ENCODE data around the gene PDCD4. TPM values are rescaled to one million over a fixed set of nuclear protein-coding genes. Genes with fewer than 3 reads are reported as not detected.

Gene PDCD4
- total and polyA plus RNA-seq, 2 of the 13 experiments (the other 11 are each of a cell fraction or from before 2014, with no cell fraction given), result 22.8 to 56.2 TPM

GRCh38 chr10:110919349-110919931, 47.7 kb downstream of the PDCD4 start, which contains the start of gene SHOC2:
SHOC2 (plus strand) TSS chr10:110919604; CDS start chr10:110964359, 44,755 bp downstream.
- no TSS peak for BruUV-seq (replicated peaks)
- Histone ChIP-seq H3K9ac (ENCODE audit: insufficient read depth, low read depth, low read length) (peak within 1 kb of the TSS; percentile 90), H3K4me3 (replicated peaks in 1 of 3; ENCODE audit: insufficient read depth in 1 of 3, low read depth in 2 of 3, low read length in 3 of 3) (peak within 1 kb of the TSS; percentile 83 to 93 (median 89)), H4K20me1 (ENCODE audit: insufficient read depth, low read length) (no peaks in the 10 kb centered on the region), H3K4me1 (ENCODE audit: insufficient read depth, low read length) (peaks cover 49% of the 10 kb centered on the region), H3K27ac (ENCODE audit: extremely low read length, insufficient read depth, low read length) (peak within 1 kb of the TSS; percentile 97), H2AFZ (ENCODE audit: low read length) (peak within 1 kb of the TSS; percentile 73), H3K9me3 (ENCODE audit: low read length) (no peaks in the 10 kb centered on the region), H3K79me2 (ENCODE audit: insufficient read depth, low read length) (peaks cover 51% of the 10 kb centered on the region), H3K27me3 (ENCODE audit: control insufficient read depth in 1 of 2, insufficient read depth in 2 of 2, low read length in 2 of 2) (no peaks in the 10 kb centered on the region; a peak in 1 of 5 replicates), H3K36me3 (replicated peaks in 1 of 2; ENCODE audit: control insufficient read depth in 1 of 2, insufficient read depth in 2 of 2, low read length in 2 of 2) (no peaks in the 10 kb centered on the region), H3K4me2 (ENCODE audit: low read depth, low read length) (peak within 1 kb of the TSS; percentile 78)
- ChIA-PET CTCF (ENCODE audit: low intra/inter-chr PET ratio, low total read pairs) (interaction anchor here (1.2 kb wide), 1 partner anchor 173 kb away, joined by 4 read pairs; no protein-coding TSS in a partner anchor), POLR2A (interaction anchor here (0.7 to 2.1 kb wide), 19 partner anchors 7 to 179 kb away, joined by 3 to 24 read pairs (median 6); partner anchors contain the start of gene PDCD4)
- in situ Hi-C loops (cut with HindIII; ENCODE audit: extremely low pct_ligation_motif_present, low pct_unique_long_range_greater_than_20kb) (no loop called here), intact Hi-C loops (cut with micrococcal nuclease; ENCODE audit: unreplicated experiment) (no loop called here)
- WGBS (ENCODE audit: low lambda C conversion rate), result 3% methylated on average over 6 of the region's 61 CpGs
- ATAC-seq (peak; percentile 63), FAIRE-seq (no peak), DNase-seq (ENCODE audit: low spot score) (no peak)
- no peak for TF ChIP-seq ZNF362 (CRISPR knock-in tag; IDR thresholded peaks at IDR 0.05; ENCODE audit: borderline replicate concordance)
- TF ChIP-seq MYC (CRISPR knock-in tag; IDR thresholded peaks at IDR 0.05; ENCODE audit: borderline replicate concordance), result no peak
- no peak for TF ChIP-seq REL (CRISPR knock-in tag; conservative IDR thresholded peaks at IDR 0.05)
- TF ChIP-seq ZBTB8A (CRISPR knock-in tag; IDR thresholded peaks at IDR 0.05; ENCODE audit: borderline replicate concordance, low read depth), result no peak
- TF ChIP-seq ZNF674 (CRISPR knock-in tag; IDR thresholded peaks at IDR 0.05; ENCODE audit: low read depth), result no peak
- TF ChIP-seq ZNF660 (CRISPR knock-in tag; IDR thresholded peaks at IDR 0.05; ENCODE audit: borderline replicate concordance, low read depth), result no peak
- TF ChIP-seq ZNF20 (CRISPR knock-in tag; IDR thresholded peaks at IDR 0.05), result no peak
- TF ChIP-seq ZNF234 (CRISPR knock-in tag; conservative IDR thresholded peaks at IDR 0.05), result no peak
- TF ChIP-seq HIC2 (CRISPR knock-in tag; IDR thresholded peaks at IDR 0.05; ENCODE audit: low read depth), result no peak
- no peak for TF ChIP-seq XBP1 (CRISPR knock-in tag; IDR thresholded peaks at IDR 0.05)
- TF ChIP-seq ZNF17 (CRISPR knock-in tag; IDR thresholded peaks at IDR 0.05), result no peak
- TF ChIP-seq RBM22 (optimal IDR thresholded peaks at IDR 0.05; ENCODE audit: low read length), result no peak
- peak; percentile 55 for TF ChIP-seq RAD21 (CRISPR knock-in tag; IDR thresholded peaks at IDR 0.05)
- TF ChIP-seq WIZ (CRISPR knock-in tag; IDR thresholded peaks at IDR 0.05), result no peak
- 0 out of 2 replicates have a peak, but pooled peaks have one; percentile 2 for TF ChIP-seq ZNF503 (CRISPR knock-in tag; IDR thresholded peaks at IDR 0.05)
- no peak; the same call in 1 of the 2 replicates for TF ChIP-seq ZFP91 (CRISPR knock-in tag; IDR thresholded peaks at IDR 0.05; ENCODE audit: borderline replicate concordance)
- no peak for TF ChIP-seq ZNF235 (CRISPR knock-in tag; IDR thresholded peaks at IDR 0.05; ENCODE audit: borderline replicate concordance)
- no peak for TF ChIP-seq GATAD1 (CRISPR knock-in tag; IDR thresholded peaks at IDR 0.05)
- peak; percentile 67; the same call in 1 of the 2 replicates for TF ChIP-seq ZFY (CRISPR knock-in tag; IDR thresholded peaks at IDR 0.05)
